HEK293T (cell line): Measurements from ENCODE around the gene MYLK.

Experiments used
- BHLHE40 ChIP-seq: fragments of 450-650 bp; IDR thresholded peaks from 2 replicates; pipeline ENCODE4 v1.6.1; 2016; ENCODE audit warnings: mild to moderate bottlenecking, moderate library complexity, borderline replicate concordance
- CTBP1 ChIP-seq: fragments of 450-650 bp; IDR thresholded peaks from 2 replicates; pipeline ENCODE4 v1.6.1; 2016; ENCODE audit warnings: borderline replicate concordance
- ELF4 ChIP-seq: fragments of 450-650 bp; IDR thresholded peaks from 2 replicates; pipeline ENCODE4 v1.6.1; 2017; ENCODE audit warnings: antibody characterized with exemption
- TARDBP ChIP-seq: fragments of 450-650 bp; IDR thresholded peaks from 2 replicates; pipeline ENCODE4 v1.6.1; 2016

GRCh38 chr3:123711356-123711755 lies 172.8 kb downstream of the MYLK start:
- TF ChIP-seq TARDBP (no peak), ELF4 (no peak), CTBP1 (no peak), BHLHE40 (no peak)
